GM21381 (cell line): ENCODE data around the gene CD93.

ENCODE experiments used
- ATAC-seq: cut with Tn5 transposase; IDR thresholded peaks from one replicate; pipeline ENCODE4 v1.9.1; 2021; ENCODE audit warnings: mild to moderate bottlenecking, moderate library complexity; ENCODE audit not compliant: unreplicated experiment

The CD93 gene

DNA sequence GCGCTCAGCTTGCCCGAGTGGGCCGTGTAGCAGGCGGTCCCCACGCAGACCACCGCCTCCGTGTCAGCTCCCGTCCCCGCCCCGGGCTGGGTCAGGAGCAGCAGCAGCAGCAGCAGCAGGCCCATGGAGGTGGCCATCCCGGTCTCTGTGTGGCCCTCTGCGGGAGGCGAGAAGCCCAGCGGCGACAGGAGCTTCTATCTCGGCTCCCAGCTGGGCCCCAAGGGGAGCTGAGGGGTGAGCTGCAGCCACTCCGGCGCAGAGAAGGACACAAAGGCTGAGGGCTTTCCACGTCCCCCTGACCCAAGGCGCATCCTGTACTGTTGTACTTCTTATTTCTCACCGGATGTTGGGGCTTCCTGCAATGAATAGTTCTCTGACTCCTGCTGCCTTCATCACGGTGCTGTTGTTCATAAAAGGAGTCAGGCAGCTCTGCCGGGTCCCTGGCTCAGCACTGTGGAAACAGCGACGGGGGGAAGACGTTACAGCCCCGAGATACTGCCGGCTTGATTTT is at the start of gene CD93:
Gene CD93 (minus strand): TSS at position 269 of the 511 bp plus-strand sequence. CDS start 132 bp downstream, at position 137.
- no peak for ATAC-seq

GRCh38 chr20:23133560-23133998 is 47.5 kb upstream of the CD93 start:
- no peak for ATAC-seq

DNA sequence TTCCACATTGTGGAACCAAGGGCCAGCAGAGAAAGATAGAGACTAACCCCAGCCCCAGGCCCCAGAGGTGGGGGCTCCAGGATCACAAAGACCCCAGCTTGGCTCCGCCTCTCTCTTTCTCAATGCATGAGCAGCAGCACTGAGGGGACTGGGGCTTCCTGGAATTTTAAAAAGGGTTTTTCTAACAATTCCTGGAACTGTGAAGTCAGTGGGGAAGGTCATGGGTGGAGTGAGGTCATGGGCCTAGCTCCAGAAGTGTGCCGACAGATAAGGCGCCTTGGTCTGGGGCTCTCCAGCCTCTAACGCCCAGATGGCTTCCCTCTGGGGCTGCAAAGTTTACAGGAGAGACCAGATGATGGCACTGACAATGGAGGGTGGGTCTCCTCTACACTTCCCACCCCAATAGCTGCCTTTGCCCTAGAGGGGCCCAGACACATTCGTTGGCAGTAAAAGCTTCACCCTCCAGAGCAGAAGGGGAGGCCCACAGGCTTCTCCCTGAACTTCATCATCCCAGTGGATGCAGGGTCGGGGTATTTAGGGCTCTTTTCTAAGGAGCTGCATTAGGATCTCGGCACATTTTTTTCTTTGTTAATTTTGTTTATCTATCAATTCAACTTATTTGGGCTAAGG is 46.9 kb upstream of the CD93 start:
- ATAC-seq: no peak

DNA sequence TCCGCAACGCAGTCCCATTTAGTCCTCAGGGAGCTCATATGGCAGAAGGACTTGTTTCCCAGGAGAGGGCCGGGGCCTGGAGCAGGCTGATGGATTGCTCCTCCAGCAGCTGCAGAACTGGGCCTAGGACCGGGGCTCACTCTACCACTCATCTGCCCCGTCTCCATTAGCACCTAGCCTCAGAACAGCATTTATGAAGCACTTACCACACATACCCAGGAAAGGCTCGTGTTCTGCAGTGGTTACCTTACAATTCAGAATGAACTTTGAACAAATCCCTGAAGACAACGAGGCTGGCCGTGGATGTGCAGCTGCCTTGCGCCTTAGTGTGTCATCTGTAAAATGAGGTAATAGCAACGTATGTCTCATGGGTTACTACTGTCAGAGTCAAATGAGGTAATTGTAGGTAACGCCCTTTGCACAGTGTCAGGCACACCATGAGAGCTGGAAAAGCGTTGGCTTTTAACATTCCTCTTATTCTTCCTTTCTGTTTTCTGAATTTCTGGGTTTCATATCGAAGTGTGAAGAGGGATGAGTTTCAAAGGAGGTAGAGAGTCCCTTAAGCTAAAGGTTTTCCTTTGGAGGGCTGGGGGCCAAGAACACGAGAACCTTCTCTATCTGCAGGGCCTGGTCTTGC is 46.3 kb upstream of the CD93 start:
- no peak for ATAC-seq

DNA sequence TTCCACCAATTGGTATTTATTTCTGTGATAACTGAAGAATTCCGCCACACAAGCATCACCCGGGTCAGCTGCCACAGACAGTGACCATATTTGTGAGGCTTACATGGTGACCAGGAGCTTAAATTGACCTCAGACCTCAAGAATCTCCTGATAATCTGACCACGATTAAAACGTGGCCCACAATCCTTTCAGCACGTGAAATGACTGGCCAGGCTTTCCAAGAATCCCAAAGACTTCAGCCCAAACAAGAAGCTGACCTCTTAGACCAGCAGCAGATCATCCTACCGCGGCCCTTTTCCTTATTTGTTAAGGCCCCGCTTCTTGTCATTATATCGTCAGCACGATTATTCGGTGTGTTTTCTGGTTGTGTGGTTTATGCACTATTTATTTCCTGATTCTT is 45.6 kb upstream of the CD93 start:
- no peak for ATAC-seq

GRCh38 chr20:23130622-23131140 is 44.6 kb upstream of the CD93 start:
- no peak for ATAC-seq

DNA sequence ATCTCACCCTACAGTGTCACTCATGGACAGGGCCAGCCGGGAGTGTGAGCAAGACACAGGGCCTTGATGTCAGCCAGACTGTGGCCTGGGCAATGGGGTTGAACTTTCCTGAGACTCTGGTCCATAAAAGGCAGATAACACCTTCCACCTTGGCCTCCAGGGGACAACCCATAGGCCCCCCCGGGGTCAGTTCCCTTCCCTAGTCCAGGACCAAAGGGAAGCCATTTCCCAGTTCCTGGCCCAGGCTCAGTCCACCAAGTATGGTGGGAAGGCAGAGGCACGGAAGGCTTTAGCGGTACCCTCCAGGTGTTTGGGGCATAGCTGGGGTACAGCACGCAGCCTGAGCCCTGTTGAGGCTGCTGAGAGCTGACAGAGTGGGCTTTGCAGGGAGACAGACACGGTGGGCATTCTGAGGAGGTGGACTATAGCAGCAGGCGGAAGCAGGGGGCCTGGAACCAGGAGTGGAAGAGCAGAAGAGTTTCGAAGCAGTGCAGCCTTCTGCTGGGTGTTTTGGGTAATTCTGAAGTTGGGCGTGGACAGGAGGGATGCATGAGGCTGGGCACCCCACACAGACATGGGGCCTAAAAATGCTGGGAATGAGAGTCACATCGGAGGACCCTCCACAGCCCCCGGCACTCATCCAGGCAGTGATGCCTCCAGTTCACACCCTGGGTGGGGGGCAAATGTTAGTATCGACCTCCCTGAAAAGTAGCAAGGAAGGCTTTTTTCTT is 43.9 kb upstream of the CD93 start:
- no peak for ATAC-seq

GRCh38 chr20:23129266-23129665 is 43.1 kb upstream of the CD93 start:
- ATAC-seq: no peak

GRCh38 chr20:23128461-23129125 is 42.5 kb upstream of the CD93 start:
- no peak for ATAC-seq

DNA sequence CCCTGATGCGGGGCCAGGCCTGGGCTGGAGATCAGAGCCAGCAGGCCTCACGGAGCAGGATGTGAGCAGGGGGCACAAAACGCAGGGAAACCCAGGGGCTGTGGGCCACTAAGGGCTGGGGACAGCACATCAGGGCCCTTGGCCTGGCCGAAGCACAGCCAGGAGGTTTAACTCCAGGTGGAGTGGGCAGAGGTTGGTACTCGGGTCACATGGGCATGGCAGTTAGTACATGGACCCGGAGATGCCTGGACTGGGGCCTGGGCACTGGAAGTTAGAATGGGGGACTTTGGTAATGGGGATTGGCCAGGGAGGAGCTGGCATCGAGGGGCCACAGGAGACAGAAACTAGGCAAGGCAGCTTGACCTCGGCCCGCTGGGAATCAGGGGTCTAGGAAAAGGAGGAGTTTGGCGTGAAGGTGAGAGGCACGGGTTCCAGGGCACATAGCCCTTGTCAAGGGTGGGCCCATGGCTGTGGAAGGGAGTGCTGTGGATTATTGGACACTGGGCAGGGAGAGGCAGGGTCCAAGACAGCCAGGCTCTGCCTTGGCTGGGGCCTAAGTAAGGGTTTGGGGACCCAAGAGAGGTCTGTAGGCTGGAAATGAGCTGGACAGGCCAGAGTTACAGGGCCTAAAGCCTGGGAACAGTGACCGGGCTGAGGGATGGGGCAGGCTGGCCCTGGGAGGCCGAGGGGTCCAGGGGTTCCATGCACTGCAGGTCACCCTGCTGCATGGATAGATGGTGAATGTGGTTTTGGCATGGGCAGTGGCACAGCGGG is 41.6 kb upstream of the CD93 start:
- ATAC-seq: no peak

- no peak for ATAC-seq
These were observed 40.3 kb upstream of the CD93 start for GRCh38 chr20:23126281-23127061.

GRCh38 chr20:23125625-23126191 is 39.6 kb upstream of the CD93 start:
- ATAC-seq: peak; percentile 48

DNA sequence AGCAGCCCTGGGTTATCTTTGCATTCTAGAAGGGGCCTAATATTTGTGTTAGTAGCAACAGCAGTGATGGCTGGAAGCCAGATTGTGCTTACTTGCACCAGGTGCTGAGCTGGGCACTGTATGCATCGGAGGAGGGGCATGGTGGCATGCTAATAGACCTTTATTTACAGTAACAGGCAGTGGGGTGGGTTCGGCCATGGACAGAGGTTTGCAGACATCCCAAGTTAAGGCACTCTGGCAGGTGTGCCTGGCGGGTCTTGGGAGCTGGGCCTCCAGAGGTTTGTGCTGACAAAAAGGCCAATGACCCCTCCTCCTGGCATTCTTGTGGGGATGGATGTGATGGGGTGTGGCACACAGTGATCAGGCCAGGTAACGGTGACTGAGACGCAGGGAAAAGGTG is 39.0 kb upstream of the CD93 start:
- no peak for ATAC-seq

DNA sequence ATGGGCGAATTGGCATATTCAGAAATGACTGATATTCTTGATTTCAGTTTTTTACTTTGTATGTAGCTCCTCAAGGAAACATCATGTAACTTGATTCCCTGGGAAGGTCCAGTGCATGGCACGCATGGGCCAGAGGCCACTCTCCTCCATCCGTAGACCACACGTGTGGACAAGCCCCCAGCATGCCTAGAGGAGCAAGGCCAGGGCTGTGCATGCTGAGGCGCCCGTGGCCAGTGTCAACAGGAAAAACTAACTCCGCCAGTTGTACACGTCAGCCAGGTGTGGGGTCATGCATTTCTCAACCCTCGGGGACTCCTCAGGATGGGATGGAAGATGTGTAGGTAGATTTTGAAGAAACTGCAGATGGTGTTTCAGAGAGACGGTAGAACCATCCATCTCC is 37.8 kb upstream of the CD93 start:
- no peak for ATAC-seq

DNA sequence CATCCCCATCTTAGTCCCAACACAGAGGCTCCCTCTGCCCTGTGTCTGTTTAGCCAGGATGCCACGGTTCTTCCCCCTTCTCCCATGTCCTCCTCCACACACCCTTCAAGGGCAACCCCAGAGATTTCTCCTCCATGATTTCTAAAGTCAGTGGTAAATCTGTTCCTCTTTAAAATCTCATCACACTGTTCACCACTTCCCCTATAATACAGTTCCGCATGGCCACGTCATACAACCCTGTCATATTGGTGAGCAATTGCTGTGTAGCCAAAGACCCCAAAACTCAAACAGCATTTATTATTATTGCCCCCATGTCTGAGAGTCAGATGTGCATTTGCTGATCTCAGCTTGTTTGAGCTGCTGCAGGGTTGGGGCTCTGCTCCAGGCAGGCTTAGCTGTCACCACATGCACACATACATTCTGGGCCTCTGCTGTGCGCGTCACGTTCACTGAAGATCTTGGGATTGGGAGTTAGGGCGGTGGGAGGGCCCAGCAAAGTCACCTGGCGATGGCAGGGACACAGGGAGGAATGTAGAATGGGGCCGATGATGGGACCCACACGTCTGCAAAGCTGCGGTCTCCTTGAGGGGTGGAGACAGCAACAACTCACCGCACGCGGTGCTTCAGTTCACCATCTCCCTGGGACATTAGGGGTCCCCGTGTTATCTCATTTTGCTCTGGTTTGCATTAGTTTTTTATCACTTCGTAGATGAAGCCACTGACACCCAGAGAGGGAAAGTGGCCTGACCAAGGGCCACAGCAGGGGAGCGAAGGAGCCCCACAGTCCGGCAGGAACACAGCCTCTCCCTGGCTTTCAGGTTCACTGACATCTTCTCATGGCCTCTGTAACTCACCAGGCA is 36.9 kb upstream of the CD93 start:
- ATAC-seq: no peak

DNA sequence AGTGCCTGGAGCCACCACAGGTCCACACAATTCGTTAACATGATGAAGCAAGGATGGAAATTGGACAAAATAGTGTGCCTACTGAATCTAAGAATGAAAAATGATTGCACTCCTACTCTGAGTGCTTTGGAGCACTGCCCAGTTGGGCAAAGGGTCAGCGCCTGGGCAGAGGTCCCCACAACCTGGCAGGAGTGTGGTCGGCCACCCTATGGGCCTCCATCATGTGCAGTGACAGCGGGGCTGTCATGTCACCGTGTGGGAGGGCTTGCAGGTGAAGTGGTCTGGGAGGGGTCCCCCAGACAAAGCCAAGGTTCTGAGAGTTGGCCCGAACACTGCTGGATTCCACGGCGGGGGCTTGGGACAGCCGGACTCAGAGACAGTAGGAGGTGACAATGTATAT is 36.2 kb upstream of the CD93 start:
- ATAC-seq: no peak

DNA sequence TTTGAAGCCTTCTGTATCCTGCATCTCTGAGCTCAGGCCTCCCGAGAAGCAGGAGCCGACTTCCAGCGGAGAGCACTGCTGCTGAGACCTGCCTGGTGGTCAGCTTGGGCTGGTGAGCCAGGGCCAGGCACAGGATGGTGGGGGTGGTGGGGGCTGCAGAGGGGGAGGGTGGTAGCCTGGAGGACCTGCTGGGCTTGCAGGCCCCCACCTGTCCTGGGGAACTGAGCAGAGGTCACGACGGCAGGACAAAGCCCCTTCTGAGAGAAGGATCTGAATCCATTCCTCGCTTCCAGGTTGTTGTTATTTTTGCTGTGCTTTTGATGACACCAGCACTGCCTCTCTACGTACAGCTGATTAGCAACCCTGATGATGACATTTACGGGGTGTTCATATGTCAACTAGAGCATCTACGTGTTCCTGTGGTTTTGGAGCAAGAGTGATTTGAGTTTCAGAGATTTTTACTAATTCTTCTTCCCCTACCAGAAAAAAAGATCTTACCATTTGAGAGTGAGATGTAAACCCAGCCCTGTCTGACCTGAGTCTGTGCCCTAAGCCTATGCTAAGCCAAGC is 35.7 kb upstream of the CD93 start:
- ATAC-seq: no peak
